Testis (tissue), 2 donors: ENCODE measurements around the gene MED27.

ENCODE experiments used
- CTCF ChIP-seq, 3 experiments: fragments of 450-650 bp in 2 of 3; fragments of 200-600 bp in 1 of 3; sonication (generic) in 1 of 3; IDR thresholded peaks; one replicate each; pipeline ENCODE4 v1.5.1; 2016 to 2019; ENCODE audit warnings: antibody characterized with exemption in 3 of 3, mild to moderate bottlenecking in 2 of 3, moderate library complexity in 1 of 3
- POLR2A ChIP-seq: fragments of 450-650 bp; IDR thresholded peaks from one replicate; pipeline ENCODE4 v1.6.1; 2017; ENCODE audit warnings: antibody characterized with exemption, mild to moderate bottlenecking, moderate library complexity

DNA sequence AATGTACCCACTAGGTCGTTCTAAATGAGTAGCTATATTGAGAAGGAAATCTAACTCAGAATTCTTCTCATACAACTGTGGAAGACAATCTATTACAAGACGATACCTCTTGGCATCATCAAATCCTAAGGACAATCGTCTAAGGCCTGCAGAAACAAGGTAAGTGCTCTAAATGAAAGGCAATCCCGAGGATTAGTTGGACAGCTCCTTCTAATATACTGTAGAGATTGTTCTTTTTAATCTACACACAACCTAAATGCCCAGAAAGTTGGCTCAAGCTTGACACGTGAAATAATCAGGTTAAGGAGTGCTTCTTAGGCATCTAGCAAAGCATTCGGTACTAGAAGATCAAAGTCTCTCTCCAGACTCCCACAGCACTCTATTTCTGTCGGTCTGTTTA lies 55.1 kb downstream of the MED27 start:
- TF ChIP-seq CTCF (IDR thresholded peaks at IDR 0.05) (no peak), POLR2A (no peak)
